ENCODE measurements around the gene ZNF579. TPM values are rescaled to one million over a fixed set of nuclear protein-coding genes. Genes with fewer than 3 reads are reported as not detected.

ZNF579 gene
- total and polyA plus RNA-seq, 9 of the 15 experiments (the other 6 are each of a cell fraction or from before 2014, with no cell fraction given), result 0.06 to 15.9 (median 1.6) TPM

DNA sequence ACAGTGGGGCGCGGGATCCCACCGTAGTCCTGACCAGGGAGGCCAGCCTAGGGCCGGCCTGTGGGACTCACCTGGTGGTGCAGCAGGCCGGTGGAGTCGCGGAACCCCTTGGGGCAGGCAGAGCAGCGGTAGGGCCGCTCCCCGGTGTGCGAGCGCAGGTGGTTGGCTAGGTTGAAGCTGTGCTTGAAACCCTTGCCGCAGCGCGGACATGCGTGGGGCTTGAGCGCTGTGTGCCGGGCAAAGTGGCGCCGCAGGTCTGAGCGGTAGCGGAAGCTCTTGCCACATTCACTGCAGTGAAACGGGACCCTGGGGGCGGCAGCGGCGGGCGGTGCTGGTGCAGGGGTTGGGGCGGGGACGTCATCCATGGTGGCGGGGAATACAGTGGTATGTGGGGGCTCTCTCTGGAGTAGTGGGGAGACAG lies 16.9 kb upstream of the ZNF579 start:
- H3K79me2 ChIP-seq (ENCODE audit: control insufficient read depth, insufficient read depth, low read length), result peaks cover 18% of the 10 kb centered on the region
- no peaks in the 10 kb centered on the region for H3K9me1 ChIP-seq (ENCODE audit: control insufficient read depth, insufficient read depth, low read length)
- H4K20me1 ChIP-seq (replicated peaks; ENCODE audit: control insufficient read depth, insufficient read depth, low read length), result no peaks in the 10 kb centered on the region
- H3K36me3 ChIP-seq (ENCODE audit: control insufficient read depth, insufficient read depth, low read length), result peaks cover 32% of the 10 kb centered on the region; the same call in 2 of the 3 replicates
- CTCF ChIA-PET (ENCODE audit: low intra/inter-chr PET ratio), result no interaction called here
- BruUV-seq (replicated peaks), result no TSS peak
- in situ Hi-C loops (cut with MboI) (no loop called here), intact Hi-C loops (cut with micrococcal nuclease) (no loop called here)
- no peaks in the 10 kb centered on the region for H3K27me3 ChIP-seq (ENCODE audit: control insufficient read depth in 2 of 2, insufficient read depth in 2 of 2, low read length in 2 of 2)
- H3K9me3 ChIP-seq (replicated peaks; ENCODE audit: control insufficient read depth, insufficient read depth, low read depth, low read length), result peaks cover 3% of the 10 kb centered on the region; the same call in 1 of the 2 replicates
- peak in 1 of 4 experiments; percentile 1 for DNase-seq (ENCODE audit: extremely low read depth in 1 of 4, low spot score in 3 of 4)
- no peak overlapping the region for H2AFZ ChIP-seq (ENCODE audit: low read depth, low read length)
- no peak for ATAC-seq
- no peak for FAIRE-seq
- H3K9ac ChIP-seq (ENCODE audit: insufficient read depth in 1 of 2, low read depth in 2 of 2, low read length in 2 of 2), result no peak overlapping the region; a peak in 1 of 4 replicates
- POLR2A ChIA-PET, result interaction anchor here (3.4 kb wide), 1 partner anchor 9 kb away, joined by 22 read pairs; no protein-coding TSS in a partner anchor
- H3K4me1 ChIP-seq (replicated peaks in 1 of 2; ENCODE audit: control insufficient read depth in 2 of 2, insufficient read depth in 2 of 2, low read length in 2 of 2), result peaks cover 13 to 23% of the 10 kb centered on the region in 2 experiments; a peak in 4 of 5 replicates
- TF ChIP-seq POLR2G (IDR thresholded peaks at IDR 0.05; ENCODE audit: low read depth, low read length) (peak; percentile 49), RBFOX2 (IDR thresholded peaks at IDR 0.05; ENCODE audit: low read depth, low read length) (peak; percentile 42), ZNF146 (CRISPR knock-in tag; IDR thresholded peaks at IDR 0.05; ENCODE audit: unreplicated experiment) (no peak), POLR3G (IDR thresholded peaks at IDR 0.05; ENCODE audit: extremely low read depth, insufficient read length, insufficient replicate concordance) (no peak)
- TF ChIP-seq, protein P1, sequence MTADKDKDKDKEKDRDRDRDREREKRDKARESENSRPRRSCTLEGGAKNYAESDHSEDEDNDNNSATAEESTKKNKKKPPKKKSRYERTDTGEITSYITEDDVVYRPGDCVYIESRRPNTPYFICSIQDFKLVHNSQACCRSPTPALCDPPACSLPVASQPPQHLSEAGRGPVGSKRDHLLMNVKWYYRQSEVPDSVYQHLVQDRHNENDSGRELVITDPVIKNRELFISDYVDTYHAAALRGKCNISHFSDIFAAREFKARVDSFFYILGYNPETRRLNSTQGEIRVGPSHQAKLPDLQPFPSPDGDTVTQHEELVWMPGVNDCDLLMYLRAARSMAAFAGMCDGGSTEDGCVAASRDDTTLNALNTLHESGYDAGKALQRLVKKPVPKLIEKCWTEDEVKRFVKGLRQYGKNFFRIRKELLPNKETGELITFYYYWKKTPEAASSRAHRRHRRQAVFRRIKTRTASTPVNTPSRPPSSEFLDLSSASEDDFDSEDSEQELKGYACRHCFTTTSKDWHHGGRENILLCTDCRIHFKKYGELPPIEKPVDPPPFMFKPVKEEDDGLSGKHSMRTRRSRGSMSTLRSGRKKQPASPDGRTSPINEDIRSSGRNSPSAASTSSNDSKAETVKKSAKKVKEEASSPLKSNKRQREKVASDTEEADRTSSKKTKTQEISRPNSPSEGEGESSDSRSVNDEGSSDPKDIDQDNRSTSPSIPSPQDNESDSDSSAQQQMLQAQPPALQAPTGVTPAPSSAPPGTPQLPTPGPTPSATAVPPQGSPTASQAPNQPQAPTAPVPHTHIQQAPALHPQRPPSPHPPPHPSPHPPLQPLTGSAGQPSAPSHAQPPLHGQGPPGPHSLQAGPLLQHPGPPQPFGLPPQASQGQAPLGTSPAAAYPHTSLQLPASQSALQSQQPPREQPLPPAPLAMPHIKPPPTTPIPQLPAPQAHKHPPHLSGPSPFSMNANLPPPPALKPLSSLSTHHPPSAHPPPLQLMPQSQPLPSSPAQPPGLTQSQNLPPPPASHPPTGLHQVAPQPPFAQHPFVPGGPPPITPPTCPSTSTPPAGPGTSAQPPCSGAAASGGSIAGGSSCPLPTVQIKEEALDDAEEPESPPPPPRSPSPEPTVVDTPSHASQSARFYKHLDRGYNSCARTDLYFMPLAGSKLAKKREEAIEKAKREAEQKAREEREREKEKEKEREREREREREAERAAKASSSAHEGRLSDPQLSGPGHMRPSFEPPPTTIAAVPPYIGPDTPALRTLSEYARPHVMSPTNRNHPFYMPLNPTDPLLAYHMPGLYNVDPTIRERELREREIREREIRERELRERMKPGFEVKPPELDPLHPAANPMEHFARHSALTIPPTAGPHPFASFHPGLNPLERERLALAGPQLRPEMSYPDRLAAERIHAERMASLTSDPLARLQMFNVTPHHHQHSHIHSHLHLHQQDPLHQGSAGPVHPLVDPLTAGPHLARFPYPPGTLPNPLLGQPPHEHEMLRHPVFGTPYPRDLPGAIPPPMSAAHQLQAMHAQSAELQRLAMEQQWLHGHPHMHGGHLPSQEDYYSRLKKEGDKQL (CRISPR knock-in tag; IDR thresholded peaks at IDR 0.05; ENCODE audit: borderline replicate concordance), result no peak
- no peak overlapping the region for H3K27ac ChIP-seq (ENCODE audit: extremely low read depth, low read depth, low read length)
- WGBS (ENCODE audit: insufficient coverage, low coverage, missing lambda C conversion rate), result 98% methylated on average over 11 of the region's 30 CpGs
- H3K4me2 ChIP-seq (ENCODE audit: insufficient read depth, low read length), result no peak overlapping the region
- H3K4me3 ChIP-seq, result no peak overlapping the region

Data from K562 (cell line).